ENCODE measurements around the gene GLS.

The GLS gene

GRCh38 chr2:190887089-190887488 lies 6.5 kb downstream of the GLS start:
- DNase-seq (ENCODE audit: low read depth) = no peak

- no peak for DNase-seq (ENCODE audit: low read depth)
These were observed 7.8 kb downstream of the GLS start for GRCh38 chr2:190888449-190888848.

- no peak for DNase-seq (ENCODE audit: low read depth)
These were observed 8.7 kb downstream of the GLS start for GRCh38 chr2:190889175-190889943.

DNA sequence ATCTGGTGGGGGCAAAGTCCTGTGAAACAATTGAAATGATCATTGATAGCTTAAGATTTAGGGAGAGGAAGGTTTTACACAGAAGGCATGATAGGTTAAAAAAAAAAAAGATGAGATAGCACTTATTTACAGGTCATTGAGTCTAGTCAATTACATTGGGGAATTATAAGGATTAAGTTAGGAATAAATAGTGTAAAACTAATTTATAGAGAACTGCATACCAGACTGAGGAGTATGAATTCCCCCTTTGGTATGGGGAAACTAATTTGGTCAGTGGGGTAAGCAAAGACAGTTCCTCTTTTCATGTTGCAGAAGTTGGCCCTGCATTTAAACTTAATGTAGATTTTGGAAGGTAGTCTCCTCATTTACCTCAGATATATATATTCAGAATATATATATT lies 10.8 kb downstream of the GLS start:
- DNase-seq (ENCODE audit: low read depth) = no peak

GRCh38 chr2:190891889-190892288 lies 11.3 kb downstream of the GLS start:
- DNase-seq (ENCODE audit: low read depth) = no peak

GRCh38 chr2:190893157-190893556 lies 12.5 kb downstream of the GLS start:
- DNase-seq (ENCODE audit: low read depth) = no peak

GRCh38 chr2:190896477-190896876 lies 15.9 kb downstream of the GLS start:
- no peak for DNase-seq (ENCODE audit: low read depth)

GRCh38 chr2:190903693-190904450 lies 23.3 kb downstream of the GLS start:
- no peak for DNase-seq (ENCODE audit: low read depth)

GRCh38 chr2:190904640-190905261 lies 24.1 kb downstream of the GLS start:
- DNase-seq (ENCODE audit: low read depth) = no peak

- DNase-seq (ENCODE audit: low read depth) = no peak
These were observed 27.9 kb downstream of the GLS start for GRCh38 chr2:190908532-190908931.

- no peak for DNase-seq (ENCODE audit: low read depth)
These were observed 29.1 kb downstream of the GLS start for GRCh38 chr2:190909680-190910079.

- DNase-seq (ENCODE audit: low read depth) = no peak
These were observed 29.9 kb downstream of the GLS start for GRCh38 chr2:190910341-190911136.

DNA sequence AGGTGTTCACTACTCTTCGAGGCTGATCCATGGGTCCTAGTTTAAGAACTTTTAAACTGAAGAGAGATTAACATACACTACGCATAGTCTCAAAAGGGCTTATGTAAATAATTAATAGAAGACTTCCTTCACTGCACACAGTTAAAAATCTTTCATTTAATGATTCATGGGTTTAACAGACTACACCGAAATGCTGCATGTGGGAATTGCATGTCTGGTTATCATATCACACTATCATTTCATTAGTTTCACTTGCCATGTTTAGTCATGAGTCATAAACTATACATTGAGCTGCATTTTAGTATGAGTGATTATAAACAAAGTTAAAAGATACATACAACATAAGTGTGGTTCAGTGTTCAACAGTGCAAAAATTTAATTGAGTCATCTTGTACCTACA lies 31.2 kb downstream of the GLS start:
- DNase-seq (ENCODE audit: low read depth) = no peak

GRCh38 chr2:190912726-190913125 lies 32.1 kb downstream of the GLS start:
- no peak for DNase-seq (ENCODE audit: low read depth)

- no peak for DNase-seq (ENCODE audit: low read depth)
These were observed 33.1 kb downstream of the GLS start for GRCh38 chr2:190913725-190914124.

- DNase-seq (ENCODE audit: low read depth) = no peak
These were observed 36.2 kb downstream of the GLS start for GRCh38 chr2:190916829-190917228.

DNA sequence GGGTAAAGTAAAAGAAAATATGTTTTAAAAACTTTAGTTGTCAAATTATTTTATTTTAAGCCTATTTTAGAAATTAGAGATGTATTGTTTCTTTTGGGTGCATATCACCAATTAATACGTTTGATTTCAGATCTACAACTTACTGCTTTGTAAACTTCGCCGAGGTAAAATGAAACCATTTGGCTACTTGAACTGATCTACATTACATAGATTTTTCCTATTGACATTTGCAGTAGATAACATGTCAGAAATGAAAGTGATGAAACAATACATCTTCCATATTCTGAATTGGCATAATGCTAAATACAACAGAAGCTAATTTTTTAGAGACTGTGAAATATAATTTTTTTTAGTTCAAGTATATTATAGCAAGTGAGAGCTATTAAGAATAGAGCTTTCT lies 39.5 kb downstream of the GLS start:
- no peak for DNase-seq (ENCODE audit: low read depth)

DNA sequence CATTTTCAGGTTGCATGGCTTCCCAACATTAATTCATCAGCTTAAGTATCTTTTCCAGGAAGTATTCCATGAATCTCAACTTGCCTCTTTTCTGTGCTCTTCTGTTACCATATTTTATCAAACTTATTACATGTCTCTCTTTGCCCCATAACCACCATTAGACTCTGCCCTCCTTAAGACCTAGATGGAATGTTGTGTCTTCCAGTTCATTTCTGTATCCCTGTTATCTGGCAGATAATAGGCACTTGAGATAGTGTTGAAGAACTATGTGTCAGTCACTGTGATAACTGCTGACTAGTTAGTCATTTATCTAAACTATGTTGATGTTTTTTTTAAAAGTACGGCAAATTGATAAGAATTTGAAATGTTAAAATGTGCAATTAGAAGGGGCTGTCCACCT lies 41.8 kb downstream of the GLS start:
- DNase-seq (ENCODE audit: low read depth) = no peak

DNA sequence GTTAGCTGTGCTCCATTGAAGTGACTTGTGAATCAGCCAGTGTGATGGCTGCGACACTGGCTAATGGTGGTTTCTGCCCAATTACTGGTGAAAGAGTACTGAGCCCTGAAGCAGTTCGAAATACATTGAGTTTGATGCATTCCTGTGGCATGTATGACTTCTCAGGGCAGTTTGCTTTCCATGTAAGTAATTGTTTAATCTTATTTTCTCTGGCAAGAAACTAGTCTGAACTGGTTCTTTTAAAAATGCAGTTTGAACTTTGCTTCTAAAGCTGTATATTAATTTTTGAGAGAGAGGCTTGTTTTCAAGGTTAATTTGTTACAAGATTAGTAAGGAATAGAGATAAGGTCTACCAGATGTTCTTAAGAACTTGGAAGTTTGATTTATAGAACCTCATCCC lies 46.7 kb downstream of the GLS start:
- no peak for DNase-seq (ENCODE audit: low read depth)

DNA sequence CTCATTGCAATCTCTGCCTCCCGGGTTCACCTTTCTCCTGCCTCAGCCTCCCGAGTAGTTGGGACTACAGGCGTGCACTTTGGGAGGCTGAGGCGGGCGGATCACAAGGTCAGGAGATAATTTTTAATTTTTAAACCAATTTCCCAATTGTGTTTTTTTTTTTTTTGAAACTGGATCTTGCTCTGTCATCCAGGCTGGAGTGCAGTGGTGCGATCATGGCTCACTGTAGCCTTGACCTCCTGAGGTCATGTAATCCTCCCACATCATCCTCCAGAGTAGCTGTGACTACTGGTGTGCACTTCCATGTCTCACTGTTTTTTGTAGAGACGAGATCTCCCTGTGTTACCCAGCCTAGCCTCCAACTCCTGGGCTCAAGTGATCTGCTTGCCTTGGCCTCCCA lies 49.3 kb downstream of the GLS start:
- DNase-seq (ENCODE audit: low read depth) = no peak

- DNase-seq (ENCODE audit: low read depth) = no peak
These were observed 49.8 kb downstream of the GLS start for GRCh38 chr2:190930411-190930810.

GRCh38 chr2:190932514-190932913 lies 51.9 kb downstream of the GLS start:
- no peak for DNase-seq (ENCODE audit: low read depth)
